HepG2 (cell line): ENCODE measurements around the gene MDFI. TPM values are rescaled to one million over a fixed set of nuclear protein-coding genes. Genes with fewer than 3 reads are reported as not detected.

Source experiments
- ATAC-seq: fragments of 200-7000 bp; cut with Tn5 transposase; 3 replicates; pipeline ENCODE4 v1.9.1; 2020; ENCODE audit warnings: mild to moderate bottlenecking, moderate library complexity
- BruUV-seq: library from RNA; stranded (reverse); fragments of 400-500 nt; replicated peaks from 2 replicates; lab custom pipeline; 2021; lab: Mats Ljungman, UMichigan
- CTCF ChIA-PET: fragments of 300-600 bp; formaldehyde crosslinking; extraction: SDS; loops from one replicate; lab custom pipeline; 2021; ENCODE audit warnings: low total read pairs, inconsistent platforms, low intra/inter-chr PET ratio; lab: Yijun Ruan, JAX
- POLR2A ChIA-PET: fragments of 350-600 bp; sonication (Branson Sonifier 250); formaldehyde crosslinking; loops from one replicate; lab custom pipeline; 2020; ENCODE audit warnings: antibody characterized with exemption, inconsistent platforms; lab: Yijun Ruan, JAX
- DNase-seq: peaks from one replicate; pipeline ENCODE4 v3.0.0-alpha.2; 2015; ENCODE audit warnings: low spot score
- FAIRE-seq: peaks from 3 replicates; lab custom pipeline; 2011; peaks lifted over from hg19 to GRCh38; lab: Jason Lieb, UNC
- H2AFZ ChIP-seq: one replicate; pipeline ENCODE4 v1.6.1; 2011; ENCODE audit warnings: low read length, inconsistent platforms
- H3K27ac ChIP-seq: fragments of 300-600 bp; 3 replicates; pipeline ENCODE4 v1.8.0; 2011; ENCODE audit warnings: mixed run types, mild to moderate bottlenecking, mixed read lengths, low read length, inconsistent platforms; ENCODE audit not compliant: insufficient read depth; ENCODE audit errors: extremely low read length
- H3K27me3 ChIP-seq, 2 experiments: fragments of 200-600 bp in 1 of 2; 2 replicates in 1 of 2; 3 replicates in 1 of 2; pipeline versions ENCODE4 v1.6.0 to v1.8.0; 2011; ENCODE audit warnings: low read length in 2 of 2, mild to moderate bottlenecking in 2 of 2, moderate library complexity in 2 of 2, inconsistent platforms in 1 of 2; ENCODE audit not compliant: insufficient read depth in 2 of 2, control insufficient read depth in 1 of 2
- H3K36me3 ChIP-seq, 2 experiments: fragments of 200-600 bp in 1 of 2; replicated peaks in 1 of 2; 2 replicates in 1 of 2; 3 replicates in 1 of 2; pipeline versions ENCODE4 v1.5.1 to v1.8.0; 2011; ENCODE audit warnings: low read length in 2 of 2, inconsistent platforms in 1 of 2; ENCODE audit not compliant: insufficient read depth in 2 of 2, control insufficient read depth in 1 of 2
- H3K4me1 ChIP-seq: 2 replicates; pipeline ENCODE4 v1.5.1; 2012; ENCODE audit warnings: low read length, inconsistent platforms; ENCODE audit not compliant: insufficient read depth
- H3K4me2 ChIP-seq: 2 replicates; pipeline ENCODE4 v1.6.0; 2011; ENCODE audit warnings: low read depth, low read length, inconsistent platforms
- H3K4me3 ChIP-seq, 3 experiments: fragments of 200-600 bp in 1 of 3; sonication (generic), shearing (Covaris generic) in 1 of 3; replicated peaks in 1 of 3; 2 replicates each; pipeline ENCODE4 v1.5.1; 2011 to 2016; ENCODE audit warnings: low read length in 3 of 3, inconsistent platforms in 2 of 3, low read depth in 2 of 3, mild to moderate bottlenecking in 2 of 3, control low read depth in 1 of 3, mixed read lengths in 1 of 3; ENCODE audit not compliant: insufficient read depth in 1 of 3
- H3K79me2 ChIP-seq: one replicate; pipeline ENCODE4 v1.6.1; 2011; ENCODE audit warnings: low read length, inconsistent platforms; ENCODE audit not compliant: insufficient read depth
- H3K9ac ChIP-seq: 2 replicates; pipeline ENCODE4 v1.6.0; 2011; ENCODE audit warnings: mild to moderate bottlenecking, low read depth, low read length, inconsistent platforms; ENCODE audit not compliant: insufficient read depth
- H3K9me3 ChIP-seq: 2 replicates; pipeline ENCODE4 v1.5.1; 2012; ENCODE audit warnings: mild to moderate bottlenecking, low read length
- H4K20me1 ChIP-seq: 2 replicates; pipeline ENCODE4 v1.6.0; 2011; ENCODE audit warnings: inconsistent platforms, mild to moderate bottlenecking, low read length, moderate library complexity; ENCODE audit not compliant: insufficient read depth
- DNMT3B ChIP-seq: conservative IDR thresholded peaks from 2 replicates; pipeline ENCODE4 v1.6.1; 2016; ENCODE audit warnings: missing biosample characterization, control low read depth
- HHEX ChIP-seq: IDR thresholded peaks from 2 replicates; pipeline ENCODE4 v1.6.1; 2016; ENCODE audit warnings: control low read depth
- IRX3 ChIP-seq: sonication (generic); formaldehyde crosslinking; IDR thresholded peaks from 2 replicates; pipeline ENCODE4 v1.8.1; 2023; ENCODE audit warnings: mild to moderate bottlenecking, low read depth, missing genetic modification reagents, borderline replicate concordance
- MED13 ChIP-seq: sonication (generic); formaldehyde crosslinking; IDR thresholded peaks from 2 replicates; pipeline ENCODE4 v1.5.0; 2020; ENCODE audit warnings: missing genetic modification reagents
- MZF1 ChIP-seq: sonication (generic); formaldehyde crosslinking; IDR thresholded peaks from 2 replicates; pipeline ENCODE4 v1.8.1; 2023; ENCODE audit warnings: mild to moderate bottlenecking, missing genetic modification reagents, borderline replicate concordance
- PAX8 ChIP-seq: sonication (generic); formaldehyde crosslinking; IDR thresholded peaks from 2 replicates; pipeline ENCODE4 v1.8.0; 2022; ENCODE audit warnings: mild to moderate bottlenecking, missing genetic modification reagents, borderline replicate concordance
- SMARCC2 ChIP-seq: fragments of 450-650 bp; IDR thresholded peaks from 2 replicates; pipeline ENCODE4 v1.6.1; 2017; ENCODE audit warnings: antibody characterized with exemption, mild to moderate bottlenecking
- ZFP41 ChIP-seq: sonication (generic); formaldehyde crosslinking; IDR thresholded peaks from 2 replicates; pipeline ENCODE4 v1.4.0; 2020; ENCODE audit warnings: mild to moderate bottlenecking, missing genetic modification reagents, borderline replicate concordance
- ZHX1 ChIP-seq: sonication (generic); formaldehyde crosslinking; IDR thresholded peaks from 2 replicates; pipeline ENCODE4 v1.8.1; 2022; ENCODE audit warnings: low read depth, mild to moderate bottlenecking, missing genetic modification reagents
- ZNF121 ChIP-seq: sonication (generic); formaldehyde crosslinking; IDR thresholded peaks from 2 replicates; pipeline ENCODE4 v1.5.0; 2020; ENCODE audit warnings: mild to moderate bottlenecking, missing genetic modification reagents
- ZNF441 ChIP-seq: sonication (generic); formaldehyde crosslinking; IDR thresholded peaks from 2 replicates; pipeline ENCODE4 v1.7.0; 2021; ENCODE audit warnings: missing genetic modification reagents, borderline replicate concordance
- WGBS: methylation state at CpG from one replicate; pipeline ENCODE4 v1.1.6; 2017; ENCODE audit warnings: low lambda C conversion rate; 5-methylcytosine and 5-hydroxymethylcytosine counted together
- in situ Hi-C: cut with HindIII; loops from 2 replicates; pipeline ENCODE4 v1.10.0; 2017; ENCODE audit warnings: low pct_unique_long_range_greater_than_20kb; ENCODE audit not compliant: extremely low pct_ligation_motif_present
- intact Hi-C: fragments of 100-400 bp; cut with micrococcal nuclease; formaldehyde crosslinking; loops from one replicate; pipeline ENCODE4 v1.10.0; 2022; ENCODE audit not compliant: unreplicated experiment
- polyA plus RNA-seq, 8 experiments: library from polyadenylated mRNA; depleted of rRNA in 3 of 8; stranded (reverse) in 7 of 8; unstranded in 1 of 8; fragments of >200 nt; fragmentation: Illumina TruSeq in 4 of 8; extraction: Trizol in 4 of 8; gene quantifications; 2 replicates each; pipeline versions ENCODE4 v1.2.1 to v1.2.3, GENCODE V29; 2011 to 2016; ENCODE audit warnings: low read depth in 4 of 8, missing spikeins in 1 of 8, mixed read lengths in 1 of 8; ENCODE audit not compliant: insufficient read depth in 1 of 8
- total RNA-seq, 5 experiments: library from RNA; depleted of rRNA; stranded (reverse); fragments of >200 nt; fragmentation: Illumina TruSeq; extraction: Trizol; gene quantifications; 2 replicates each; pipeline ENCODE4 v1.2.3, GENCODE V29; 2016; ENCODE audit warnings: low read depth in 1 of 5
- TF ChIP-seq, protein P1 (sequence below): sonication (generic); formaldehyde crosslinking; IDR thresholded peaks from 2 replicates; pipeline ENCODE4 v1.9.0; 2021; ENCODE audit warnings: missing genetic modification reagents, mild to moderate bottlenecking, borderline replicate concordance
- TF ChIP-seq, protein P2 (sequence below): sonication (generic); formaldehyde crosslinking; IDR thresholded peaks from 2 replicates; pipeline ENCODE4 v1.5.0; 2020; ENCODE audit warnings: missing genetic modification reagents

Gene MDFI
- total and polyA plus RNA-seq, 2 of the 13 experiments (the other 11 are each of a cell fraction or from before 2014, with no cell fraction given) = 0.28 TPM; not detected in 1

DNA sequence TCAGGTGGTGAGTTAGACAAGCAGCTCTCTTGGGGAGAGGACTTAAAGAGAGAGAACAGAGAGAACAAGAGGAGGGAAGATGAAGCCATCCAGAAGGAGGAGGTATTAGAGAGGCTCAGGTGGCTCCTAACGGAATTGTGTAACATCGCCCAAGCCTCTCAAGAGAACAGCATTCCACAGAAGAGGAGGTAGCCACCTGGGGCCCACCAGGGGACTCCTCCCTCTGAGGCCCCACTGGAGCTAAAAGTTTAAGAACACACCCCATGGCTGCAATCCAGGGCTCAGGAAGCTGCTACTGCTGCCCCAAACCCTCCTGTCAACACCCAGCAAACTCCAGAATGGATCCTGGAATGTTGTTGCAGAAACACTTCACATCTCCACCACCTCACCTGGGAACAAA, 23.6 kb upstream of the MDFI start:
- Histone ChIP-seq H4K20me1 (no peaks in the 10 kb centered on the region), H3K9me3 (peaks cover 16% of the 10 kb centered on the region), H3K4me3 (no peak overlapping the region), H2AFZ (no peak overlapping the region), H3K36me3 (no peaks in the 10 kb centered on the region), H3K9ac (no peak overlapping the region), H3K4me1 (peaks cover 15% of the 10 kb centered on the region), H3K27me3 (peaks cover 0 to 22% of the 10 kb centered on the region in 2 experiments; a peak in 2 of 5 replicates), H3K27ac (no peak overlapping the region), H3K4me2 (no peak overlapping the region), H3K79me2 (no peaks in the 10 kb centered on the region)
- ATAC-seq = 0 out of 3 replicates have a peak, but pooled peaks have one; percentile 20
- FAIRE-seq = no peak
- TF ChIP-seq ZNF441 (CRISPR knock-in tag) = peak; percentile 60; the same call in 1 of the 2 replicates
- no peak for TF ChIP-seq MED13 (CRISPR knock-in tag)
- POLR2A ChIA-PET = no interaction called here
- 8% methylated on average over 2 of the region's 2 CpGs for WGBS
- CTCF ChIA-PET = no interaction called here
- DNase-seq = no peak
- intact Hi-C loops = no loop called here
- in situ Hi-C loops = no loop called here
- BruUV-seq = no TSS peak

GRCh38 chr6:41615311-41615710, 23.0 kb upstream of the MDFI start:
- WGBS = 60% methylated on average over 7 of the region's 7 CpGs
- POLR2A ChIA-PET = no interaction called here
- H4K20me1 ChIP-seq = no peaks in the 10 kb centered on the region
- intact Hi-C loops = no loop called here
- DNase-seq = no peak
- no peaks in the 10 kb centered on the region for H3K36me3 ChIP-seq
- H3K79me2 ChIP-seq = no peaks in the 10 kb centered on the region
- H3K9ac ChIP-seq = no peak overlapping the region
- peaks cover 16% of the 10 kb centered on the region for H3K9me3 ChIP-seq
- H2AFZ ChIP-seq = no peak overlapping the region
- no TSS peak for BruUV-seq
- H3K4me3 ChIP-seq = no peak overlapping the region
- FAIRE-seq = no peak
- peaks cover 10% of the 10 kb centered on the region for H3K4me1 ChIP-seq
- in situ Hi-C loops = no loop called here
- no peak overlapping the region for H3K27ac ChIP-seq
- CTCF ChIA-PET = no interaction called here
- no peak; the same call in 2 of the 3 replicates for ATAC-seq
- peaks cover 0 to 19% of the 10 kb centered on the region in 2 experiments; a peak in 2 of 5 replicates for H3K27me3 ChIP-seq
- H3K4me2 ChIP-seq = no peak overlapping the region
- TF ChIP-seq ZFP41 (no peak), ZHX1 (no peak), MZF1 (CRISPR knock-in tag) (no peak), HHEX (CRISPR knock-in tag) (no peak), SMARCC2 (no peak), IRX3 (CRISPR knock-in tag) (no peak), DNMT3B (no peak), ZNF121 (CRISPR knock-in tag) (no peak), PAX8 (no peak)
- TF ChIP-seq, protein P1, sequence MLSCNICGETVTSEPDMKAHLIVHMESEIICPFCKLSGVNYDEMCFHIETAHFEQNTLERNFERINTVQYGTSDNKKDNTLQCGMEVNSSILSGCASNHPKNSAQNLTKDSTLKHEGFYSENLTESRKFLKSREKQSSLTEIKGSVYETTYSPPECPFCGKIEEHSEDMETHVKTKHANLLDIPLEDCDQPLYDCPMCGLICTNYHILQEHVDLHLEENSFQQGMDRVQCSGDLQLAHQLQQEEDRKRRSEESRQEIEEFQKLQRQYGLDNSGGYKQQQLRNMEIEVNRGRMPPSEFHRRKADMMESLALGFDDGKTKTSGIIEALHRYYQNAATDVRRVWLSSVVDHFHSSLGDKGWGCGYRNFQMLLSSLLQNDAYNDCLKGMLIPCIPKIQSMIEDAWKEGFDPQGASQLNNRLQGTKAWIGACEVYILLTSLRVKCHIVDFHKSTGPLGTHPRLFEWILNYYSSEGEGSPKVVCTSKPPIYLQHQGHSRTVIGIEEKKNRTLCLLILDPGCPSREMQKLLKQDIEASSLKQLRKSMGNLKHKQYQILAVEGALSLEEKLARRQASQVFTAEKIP (CRISPR knock-in tag) = no peak
- TF ChIP-seq, protein P2, sequence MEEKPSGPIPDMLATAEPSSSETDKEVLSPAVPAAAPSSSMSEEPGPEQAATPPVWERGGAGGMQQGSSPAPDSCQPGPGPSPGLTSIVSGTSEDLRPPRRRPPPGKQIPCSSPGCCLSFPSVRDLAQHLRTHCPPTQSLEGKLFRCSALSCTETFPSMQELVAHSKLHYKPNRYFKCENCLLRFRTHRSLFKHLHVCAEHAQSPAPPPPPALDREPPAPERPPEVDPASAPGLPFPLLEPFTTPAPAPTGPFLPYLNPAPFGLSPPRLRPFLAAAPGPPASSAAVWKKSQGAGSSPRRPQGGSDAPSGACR (CRISPR knock-in tag) = no peak
